ENCODE results near the gene TMEM185B.

DNA sequence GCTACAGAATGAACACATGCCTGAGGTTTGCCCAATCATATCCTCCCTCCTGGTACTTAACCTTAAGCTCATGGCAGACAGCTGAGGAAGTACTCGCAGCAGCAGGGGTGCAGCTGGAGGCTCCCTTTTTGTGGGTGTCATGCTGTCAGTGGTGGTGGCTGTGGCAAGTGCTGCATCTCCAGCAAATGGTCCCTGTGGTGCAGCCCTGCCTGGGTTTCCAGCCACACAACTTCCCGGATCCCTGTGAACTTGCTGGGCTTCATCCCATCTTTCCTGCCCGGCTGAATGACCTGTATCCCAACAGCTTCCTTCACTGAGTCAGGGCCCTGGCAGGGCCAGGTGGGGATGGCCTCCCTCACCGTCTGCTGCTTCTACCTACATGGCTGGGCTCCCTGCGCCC is 5.0 kb downstream of the TMEM185B start:
- TF ChIP-seq POLR2A (IDR thresholded peaks at IDR 0.05; ENCODE audit: low read depth, low read length): no peak
- TF ChIP-seq MAFK (IDR thresholded peaks at IDR 0.05; ENCODE audit: low read depth, low read length): no peak
- TF ChIP-seq RFX5 (IDR thresholded peaks at IDR 0.05; ENCODE audit: low read depth, low read length): no peak
- TF ChIP-seq, protein P1, sequence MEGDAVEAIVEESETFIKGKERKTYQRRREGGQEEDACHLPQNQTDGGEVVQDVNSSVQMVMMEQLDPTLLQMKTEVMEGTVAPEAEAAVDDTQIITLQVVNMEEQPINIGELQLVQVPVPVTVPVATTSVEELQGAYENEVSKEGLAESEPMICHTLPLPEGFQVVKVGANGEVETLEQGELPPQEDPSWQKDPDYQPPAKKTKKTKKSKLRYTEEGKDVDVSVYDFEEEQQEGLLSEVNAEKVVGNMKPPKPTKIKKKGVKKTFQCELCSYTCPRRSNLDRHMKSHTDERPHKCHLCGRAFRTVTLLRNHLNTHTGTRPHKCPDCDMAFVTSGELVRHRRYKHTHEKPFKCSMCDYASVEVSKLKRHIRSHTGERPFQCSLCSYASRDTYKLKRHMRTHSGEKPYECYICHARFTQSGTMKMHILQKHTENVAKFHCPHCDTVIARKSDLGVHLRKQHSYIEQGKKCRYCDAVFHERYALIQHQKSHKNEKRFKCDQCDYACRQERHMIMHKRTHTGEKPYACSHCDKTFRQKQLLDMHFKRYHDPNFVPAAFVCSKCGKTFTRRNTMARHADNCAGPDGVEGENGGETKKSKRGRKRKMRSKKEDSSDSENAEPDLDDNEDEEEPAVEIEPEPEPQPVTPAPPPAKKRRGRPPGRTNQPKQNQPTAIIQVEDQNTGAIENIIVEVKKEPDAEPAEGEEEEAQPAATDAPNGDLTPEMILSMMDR (conservative IDR thresholded peaks at IDR 0.05; ENCODE audit: low read depth, low read length): no peak
- no peak for TF ChIP-seq NFE2L2 (IDR thresholded peaks at IDR 0.05; ENCODE audit: low read depth, low read length)
- no peak for TF ChIP-seq RAD21 (IDR thresholded peaks at IDR 0.05; ENCODE audit: low read length)
- TF ChIP-seq CHD1 (IDR thresholded peaks at IDR 0.05; ENCODE audit: low read depth, low read length): no peak
- no peak for TF ChIP-seq RCOR1 (IDR thresholded peaks at IDR 0.05; ENCODE audit: insufficient replicate concordance, low read length)
- TF ChIP-seq FOS (IDR thresholded peaks at IDR 0.05; ENCODE audit: low read depth, low read length): no peak
- no peak for TF ChIP-seq SMC3 (IDR thresholded peaks at IDR 0.05; ENCODE audit: low read depth, low read length)
- no peak for TF ChIP-seq MXI1 (IDR thresholded peaks at IDR 0.05; ENCODE audit: borderline replicate concordance, low read depth, low read length)

All from IMR-90 (cell line).